GM18508 (cell line): ENCODE results near the gene RPP30.
"Not testable (repeated sequence)": the region's sequence is repeated elsewhere in the genome, so short reads cannot be mapped to it uniquely, and the experiment has no call there.

Experiments used
- ATAC-seq: cut with Tn5 transposase; IDR thresholded peaks from one replicate; pipeline ENCODE4 v1.9.1; 2021; ENCODE audit warnings: moderate number of reproducible peaks; ENCODE audit not compliant: insufficient read depth, unreplicated experiment

The RPP30 gene

DNA sequence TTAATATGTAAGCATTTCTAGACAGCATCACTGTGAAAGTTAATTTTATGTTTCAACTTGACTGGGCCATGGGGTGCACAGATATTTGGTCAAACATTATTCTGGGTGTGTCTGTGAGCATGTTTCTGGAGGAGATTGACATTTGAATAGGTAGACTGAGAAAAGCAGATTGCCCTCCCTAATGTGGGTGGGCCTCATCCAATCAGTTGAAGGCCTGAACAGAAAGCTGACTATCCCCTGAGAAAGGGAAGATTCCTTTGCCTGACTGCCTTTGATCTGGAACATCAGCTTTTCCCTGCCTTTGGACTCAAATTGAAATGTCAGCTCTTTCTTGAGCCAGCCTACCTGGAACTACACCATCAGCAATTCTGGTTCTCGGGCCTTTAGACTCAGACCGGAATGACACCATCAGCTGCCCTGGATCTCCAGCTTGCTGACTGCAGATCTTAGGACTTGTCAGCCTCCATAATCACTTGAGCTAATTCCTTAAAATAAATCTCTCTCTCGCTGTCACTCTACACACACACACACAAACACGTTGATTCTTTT, 5.7 kb upstream of the RPP30 start:
- no peak for ATAC-seq

DNA sequence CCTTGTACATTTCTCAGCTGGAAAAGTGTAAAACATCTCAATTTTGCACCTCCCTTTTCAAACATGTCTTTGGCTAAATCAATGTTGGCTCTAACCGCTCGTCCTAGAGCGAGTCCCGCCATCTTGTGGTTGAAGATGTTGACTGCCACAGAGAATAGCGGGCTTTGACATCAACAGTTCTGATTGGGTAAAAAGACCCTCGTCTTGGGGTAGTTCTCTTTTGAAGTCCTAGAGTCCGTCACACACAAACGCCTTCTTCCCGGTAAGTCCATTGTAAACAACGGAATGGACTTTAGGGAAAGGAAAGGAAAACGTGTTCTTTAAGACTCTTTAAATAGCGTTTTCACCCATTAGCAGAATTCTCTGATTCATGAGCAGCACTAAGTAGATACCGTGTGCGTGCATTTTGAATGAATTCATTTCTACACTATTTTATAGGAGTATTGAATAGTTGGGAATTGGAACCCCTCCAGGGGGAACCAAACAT, 452 bp upstream of the RPP30 start:
- ATAC-seq: peak; percentile 49

DNA sequence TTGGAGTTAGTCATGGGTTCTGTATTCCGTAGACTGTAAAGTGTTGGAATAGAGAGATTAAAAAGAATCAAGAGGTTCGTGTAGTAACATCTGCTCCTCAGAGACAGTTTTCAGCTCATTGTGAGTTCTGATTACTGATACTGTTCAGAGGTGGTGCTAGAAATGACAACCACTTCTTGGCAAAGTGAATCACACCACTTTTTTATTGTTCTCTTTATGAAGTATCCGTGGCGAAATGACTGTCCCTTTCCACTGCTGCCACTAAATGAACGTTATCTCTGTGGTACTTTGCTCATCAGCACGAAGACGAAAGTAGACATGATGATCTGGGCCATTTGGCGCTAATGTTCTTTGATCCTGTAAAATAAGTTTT, 860 bp downstream of the RPP30 start:
- ATAC-seq: no peak

DNA sequence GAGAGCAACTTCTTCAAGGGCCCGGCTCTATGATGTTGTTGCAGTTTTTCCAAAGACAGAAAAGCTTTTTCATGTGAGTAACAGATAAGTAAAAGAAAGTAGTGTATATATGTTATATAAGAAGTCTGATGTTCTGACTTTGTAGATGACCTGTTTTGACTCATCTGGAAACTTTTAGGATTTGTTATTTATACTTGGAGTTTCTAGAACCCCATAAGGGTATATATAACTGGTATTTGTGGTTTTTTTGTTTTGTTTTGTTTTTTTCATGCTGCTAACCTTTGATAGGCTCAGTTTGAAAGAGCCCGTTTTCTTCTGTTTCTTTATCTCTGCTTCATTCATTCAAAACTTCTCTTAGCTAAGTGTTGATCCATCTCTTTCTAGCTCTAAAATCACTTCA, 7.3 kb downstream of the RPP30 start:
- no peak for ATAC-seq

DNA sequence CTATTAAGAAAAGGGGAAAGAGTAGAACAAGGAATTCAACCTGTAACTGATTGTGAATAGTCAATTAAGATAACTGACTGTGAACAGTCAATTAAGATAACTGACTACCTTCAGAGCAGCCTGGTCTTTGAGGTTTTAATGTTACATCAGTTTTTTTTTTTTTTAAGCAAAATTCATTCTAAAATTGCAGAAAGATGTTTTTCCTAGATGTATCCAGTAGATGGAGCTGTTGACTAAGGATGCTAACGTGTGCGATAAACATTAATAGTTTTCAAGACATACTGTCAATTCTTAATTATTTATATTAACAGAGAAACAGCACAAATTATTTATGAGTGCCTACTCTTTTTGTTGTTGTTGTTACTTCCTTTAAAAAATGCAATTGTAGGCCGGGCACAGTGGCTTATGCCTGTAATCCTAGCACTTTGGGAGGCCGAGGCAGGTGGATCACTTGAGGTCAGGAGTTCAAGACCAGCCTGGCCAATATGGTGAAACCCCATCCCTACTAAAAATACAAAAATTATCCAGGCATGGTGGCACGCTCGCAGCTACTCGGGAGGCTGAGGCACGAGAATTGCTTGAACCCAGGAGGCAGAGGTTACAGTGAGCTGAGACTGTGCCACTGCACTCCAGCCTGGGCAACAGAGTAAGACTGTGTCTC, 8.4 kb downstream of the RPP30 start:
- not testable (repeated sequence) for ATAC-seq

DNA sequence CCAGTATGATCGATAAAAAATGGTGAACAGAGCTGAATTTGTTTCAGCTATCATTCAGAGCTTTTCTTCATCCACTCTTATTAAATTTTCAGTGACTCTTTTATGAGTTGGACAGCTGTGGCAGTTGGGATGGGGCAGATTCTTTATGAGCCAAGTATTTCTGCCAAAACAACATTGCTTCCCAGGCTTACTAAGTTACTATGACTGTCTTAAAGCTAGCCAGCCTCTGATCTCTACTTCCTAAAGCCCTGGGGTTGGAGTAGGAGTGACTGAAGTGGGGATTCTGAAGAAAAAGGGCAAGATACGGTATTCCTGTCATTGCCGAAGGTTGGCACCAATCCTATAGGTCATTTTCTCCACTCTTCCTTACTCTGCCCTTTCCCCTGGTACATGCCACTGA, 12.7 kb downstream of the RPP30 start:
- no peak for ATAC-seq

DNA sequence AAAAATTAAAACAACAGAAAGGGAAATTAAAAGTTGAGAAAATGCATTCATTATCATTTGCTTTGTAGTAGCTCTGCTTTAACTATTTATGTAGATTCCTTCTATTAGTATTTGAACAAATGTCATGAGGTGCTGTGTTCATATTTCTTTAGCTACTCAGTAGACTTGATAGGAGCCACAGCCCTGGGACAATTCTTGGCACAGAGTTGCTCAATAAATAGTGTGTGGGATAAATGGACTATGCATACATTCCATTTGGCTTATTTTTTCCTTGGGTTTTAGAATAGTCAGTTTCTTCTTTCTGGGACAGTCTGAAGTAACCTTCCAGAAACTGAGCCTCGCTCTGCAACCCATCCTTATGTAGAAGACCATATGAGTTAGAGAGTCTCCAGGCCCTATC, 13.4 kb downstream of the RPP30 start:
- no peak for ATAC-seq

DNA sequence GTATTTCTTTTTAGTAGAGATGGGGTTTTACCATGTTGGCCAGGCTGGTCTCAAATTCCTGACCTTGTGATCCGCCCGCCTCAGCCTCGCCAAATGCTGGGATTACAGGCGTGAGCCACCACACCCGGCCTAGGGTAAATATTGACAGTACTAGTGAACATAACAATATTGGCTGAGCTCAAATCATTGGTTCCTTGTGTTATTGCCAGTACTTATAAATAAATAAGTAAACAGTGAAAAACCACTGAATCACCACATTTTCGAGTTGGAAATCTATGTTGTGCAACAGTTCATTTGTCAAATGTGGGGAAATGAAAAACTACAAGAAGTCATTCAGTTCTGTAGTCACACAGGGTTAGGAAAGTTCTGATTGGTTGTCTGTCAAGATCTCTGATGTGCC, 15.8 kb downstream of the RPP30 start:
- ATAC-seq: no peak

DNA sequence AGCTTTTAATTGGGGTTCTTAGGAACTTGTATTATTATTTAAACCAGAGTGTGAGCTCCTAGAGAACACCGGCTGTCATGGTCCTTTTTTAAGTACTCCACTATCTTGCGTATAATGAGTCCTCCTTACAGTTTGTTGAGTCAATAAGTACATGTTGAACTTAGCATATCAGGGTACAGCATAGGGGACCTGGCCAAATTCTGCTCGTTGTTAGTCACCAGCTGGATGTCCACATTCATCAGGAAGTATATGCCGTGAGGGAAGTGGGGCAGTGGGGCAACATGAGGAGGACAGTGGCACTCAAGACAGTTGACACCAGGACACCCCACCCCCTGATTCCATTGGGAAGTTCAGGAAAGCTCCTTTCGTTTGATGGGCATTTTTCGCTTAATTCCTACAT, 16.6 kb downstream of the RPP30 start:
- no peak for ATAC-seq

DNA sequence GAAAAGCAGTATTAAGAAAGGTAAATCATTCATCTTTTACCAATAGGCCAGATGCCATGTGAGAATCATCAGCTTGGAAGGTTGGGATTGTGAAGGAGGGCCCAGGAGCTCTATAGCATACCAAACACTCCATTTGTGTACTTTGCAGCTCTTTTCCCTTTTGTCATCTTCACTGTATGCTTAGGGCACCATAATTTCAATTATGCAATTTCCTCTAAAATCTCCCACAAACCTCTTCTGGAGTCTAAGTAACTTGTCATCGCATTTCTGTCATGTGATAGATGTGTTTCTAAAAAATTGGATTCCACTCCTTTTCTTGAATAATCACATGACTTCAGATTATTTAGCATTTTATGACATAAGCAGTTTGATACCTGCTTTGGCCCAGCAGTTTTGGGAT, 17.9 kb downstream of the RPP30 start:
- no peak for ATAC-seq

DNA sequence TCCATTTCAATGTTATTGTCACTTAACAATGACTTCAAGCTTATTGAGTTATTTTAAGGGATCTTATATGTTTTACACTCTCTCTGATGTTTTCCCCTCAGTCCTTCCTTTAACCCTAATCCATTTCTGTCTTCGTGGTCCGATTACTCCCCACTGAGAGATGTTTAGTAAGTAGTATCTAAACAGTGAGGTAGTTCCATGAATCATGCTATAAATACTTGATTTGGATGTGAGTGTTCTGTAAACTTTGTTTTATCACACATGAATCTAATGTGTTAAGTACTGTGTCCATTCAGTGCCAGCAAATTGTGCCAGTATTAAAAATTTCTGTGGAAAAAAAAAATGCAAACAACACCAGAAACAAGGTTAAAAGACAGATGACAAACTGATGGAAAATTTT, 18.6 kb downstream of the RPP30 start:
- ATAC-seq: no peak

DNA sequence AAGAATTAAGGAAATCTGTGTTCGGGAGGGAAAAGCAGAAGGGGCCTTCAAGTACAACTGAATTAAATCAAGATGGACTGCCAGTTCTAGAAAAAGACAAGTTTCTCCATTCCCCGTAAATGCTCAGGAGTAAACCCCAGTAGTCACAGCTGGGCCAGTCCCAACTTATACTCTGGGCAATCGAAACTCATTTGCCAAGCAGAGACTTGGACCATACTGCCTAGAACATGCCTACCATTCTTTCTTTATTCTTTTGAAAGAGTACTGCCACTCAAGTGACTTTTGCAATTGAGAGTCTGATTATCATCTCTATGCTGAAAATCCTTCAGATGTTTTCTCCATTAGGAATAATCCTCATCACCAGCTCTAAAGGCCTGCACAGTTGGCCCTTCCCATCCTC, 21.4 kb downstream of the RPP30 start:
- ATAC-seq: no peak

DNA sequence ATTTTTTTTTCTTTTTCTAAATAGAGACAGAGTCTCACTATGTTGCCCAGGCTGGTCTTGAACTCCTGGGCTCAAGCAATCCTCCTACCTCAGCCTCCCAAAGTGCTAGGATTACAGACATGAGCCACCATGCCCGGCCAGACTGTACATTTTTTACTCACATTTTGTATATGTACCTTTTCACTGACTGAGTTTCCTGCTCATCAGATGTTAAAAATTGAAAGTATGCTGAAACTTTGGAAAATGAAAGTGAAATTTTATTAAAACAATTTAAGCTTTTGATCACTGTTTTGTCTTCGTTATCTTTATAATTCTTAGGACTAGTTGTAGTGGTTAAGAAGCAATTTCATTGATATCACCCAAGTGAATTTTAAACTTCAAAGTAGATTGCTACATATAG, 25.1 kb downstream of the RPP30 start:
- not testable (repeated sequence) for ATAC-seq

DNA sequence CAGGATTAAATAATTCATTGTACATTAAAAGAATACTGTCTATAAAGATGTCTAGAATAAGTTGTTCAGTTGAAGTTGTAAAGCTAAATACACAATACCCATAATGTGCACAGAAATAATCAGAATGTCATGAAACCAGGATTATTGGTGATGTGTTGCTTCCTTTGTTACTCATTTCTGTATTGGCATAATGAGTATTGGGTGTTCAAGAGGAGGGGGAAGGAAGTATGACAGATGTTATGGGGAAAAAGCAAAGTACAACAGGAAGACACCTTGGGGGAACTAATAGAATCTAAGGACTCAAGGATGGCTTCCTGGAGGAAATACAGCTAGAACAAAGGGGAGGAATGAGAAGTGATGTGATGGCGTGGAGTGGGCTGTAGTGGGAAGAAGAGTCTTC, 34.2 kb downstream of the RPP30 start:
- no peak for ATAC-seq

DNA sequence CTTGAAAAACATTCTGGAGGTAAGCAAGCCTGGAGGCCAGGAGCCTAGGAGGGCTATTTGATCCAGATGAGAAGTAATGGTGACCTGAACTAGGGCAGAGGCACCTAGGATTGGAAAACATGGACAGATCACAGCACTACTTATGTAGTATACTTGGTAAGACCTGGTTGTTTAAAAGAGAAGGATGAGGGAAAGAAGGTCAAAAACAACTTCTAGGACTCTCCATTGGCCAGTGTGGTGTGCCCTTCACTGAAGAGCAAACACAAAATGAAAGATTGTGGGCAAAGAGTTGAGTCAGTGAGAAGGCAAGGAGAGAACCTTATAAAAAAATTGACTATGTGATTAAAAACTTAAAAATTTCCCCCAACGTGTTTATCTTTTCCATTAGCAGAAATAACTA, 34.8 kb downstream of the RPP30 start:
- no peak for ATAC-seq

DNA sequence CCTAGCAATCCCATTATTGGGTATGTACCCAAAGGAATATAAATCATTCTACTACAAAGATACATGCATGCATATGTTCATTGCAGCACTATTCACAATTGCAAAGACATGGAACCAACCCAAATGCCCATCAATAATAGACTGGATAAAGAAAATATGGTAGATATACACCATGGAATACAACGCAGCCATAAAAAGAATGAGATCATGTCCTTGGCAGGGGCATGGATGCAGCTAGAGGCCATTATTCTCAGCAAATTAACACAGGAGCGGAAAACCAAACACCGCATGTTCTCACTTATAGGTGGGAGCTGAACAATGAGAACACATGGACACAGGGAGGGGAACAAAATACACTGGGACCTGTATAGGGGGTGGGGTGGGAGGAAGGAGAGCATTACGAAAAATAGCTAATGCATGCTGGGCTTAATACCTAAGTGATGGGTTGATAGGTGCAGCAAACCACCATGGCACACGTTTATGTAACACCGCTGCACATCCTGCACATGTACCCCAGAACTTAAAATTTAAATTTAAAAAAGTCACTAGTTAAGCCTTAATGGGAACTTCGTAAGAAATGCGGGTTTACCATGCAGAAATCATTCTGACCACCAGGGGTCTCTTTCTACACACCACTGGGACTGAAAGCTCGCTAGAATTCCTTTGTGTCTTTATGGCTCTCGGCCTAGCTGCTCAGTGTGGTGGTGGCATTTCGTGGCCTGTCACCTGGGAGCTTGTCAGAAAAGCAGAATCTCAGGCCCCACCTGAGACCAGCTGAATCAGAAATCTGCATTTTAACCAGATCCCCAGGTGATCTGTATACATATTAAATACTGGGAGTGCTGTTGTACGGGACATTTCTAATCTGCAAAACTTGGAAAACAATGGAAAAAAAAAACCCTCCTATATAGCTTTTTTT, 39.6 kb downstream of the RPP30 start:
- ATAC-seq: no peak

DNA sequence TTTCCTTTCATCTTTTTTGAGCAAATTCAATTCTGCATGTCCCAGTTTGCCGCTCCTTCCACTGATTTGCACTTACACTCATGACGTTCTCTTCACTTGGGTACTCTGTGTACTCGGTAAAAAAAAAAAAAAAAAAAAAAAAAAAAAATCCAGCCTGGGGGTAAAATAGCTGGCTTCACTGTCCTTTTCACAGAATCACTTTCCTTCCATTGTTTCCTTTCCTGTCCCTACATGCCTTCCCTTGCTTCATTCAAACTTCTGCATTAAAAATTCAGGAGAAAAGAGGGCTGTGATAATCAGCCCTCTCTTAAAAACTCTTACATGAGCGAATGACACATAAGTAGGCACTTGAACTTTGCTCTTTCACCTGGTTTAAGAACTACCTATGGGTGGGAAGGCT, 40.4 kb downstream of the RPP30 start:
- no peak for ATAC-seq

DNA sequence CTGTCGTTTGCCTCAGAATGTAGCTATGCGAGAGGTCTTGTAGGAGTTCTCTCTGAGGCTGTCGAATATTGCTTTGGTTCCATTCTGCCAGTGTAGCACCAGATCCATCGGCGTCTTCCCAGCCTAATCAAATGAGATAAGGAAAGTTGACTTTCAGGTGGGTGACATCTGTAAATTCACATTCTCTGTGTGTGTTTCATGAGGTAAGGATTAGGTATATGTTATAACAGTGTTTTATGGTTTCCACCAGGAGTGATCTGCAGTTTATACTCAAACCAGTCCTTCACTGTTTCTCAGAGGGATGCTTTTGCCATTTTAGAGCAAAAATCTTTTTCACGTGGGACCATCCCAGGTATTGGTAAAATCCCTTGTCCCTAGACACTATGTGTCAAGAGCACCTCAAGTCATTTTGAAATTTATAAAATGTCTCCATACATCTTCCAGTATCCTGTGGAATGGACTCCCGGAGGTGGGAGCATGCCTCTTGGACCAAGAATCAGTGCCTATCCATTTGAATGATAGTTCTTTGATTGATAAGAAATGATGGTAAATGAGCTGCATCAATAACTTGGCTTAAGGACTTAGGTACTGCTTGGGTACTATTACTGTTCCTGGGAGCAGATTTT, 41.2 kb downstream of the RPP30 start:
- ATAC-seq: no peak

DNA sequence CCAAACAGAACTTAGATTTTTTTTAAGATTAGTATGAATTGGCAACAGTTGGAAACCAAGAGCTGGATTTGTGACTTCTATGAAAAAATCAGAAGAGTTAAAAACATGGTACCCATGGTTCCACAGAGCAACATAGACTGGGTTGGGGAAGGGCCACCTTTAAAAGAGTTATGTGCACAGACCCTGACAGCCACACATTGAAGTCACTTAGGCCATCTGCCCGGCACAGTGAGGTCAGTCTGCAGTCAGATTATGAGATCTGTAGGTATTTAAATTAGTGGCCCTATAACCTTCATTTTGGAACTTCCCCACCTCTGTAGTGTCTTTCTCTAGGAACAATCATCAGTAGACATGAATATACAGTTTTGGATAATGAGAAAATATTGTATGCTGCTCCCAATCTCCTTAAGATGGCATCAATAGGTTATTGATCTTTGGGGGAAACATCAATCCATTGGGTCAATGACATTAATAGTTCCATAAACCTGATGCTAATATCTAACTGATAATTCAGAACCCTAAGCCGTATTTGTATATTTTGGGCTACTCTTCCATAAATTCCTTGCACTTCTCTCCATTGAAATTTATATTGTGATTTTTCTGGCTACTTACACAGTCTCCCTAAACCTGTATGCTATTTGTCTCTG, 42.1 kb downstream of the RPP30 start:
- ATAC-seq: no peak

DNA sequence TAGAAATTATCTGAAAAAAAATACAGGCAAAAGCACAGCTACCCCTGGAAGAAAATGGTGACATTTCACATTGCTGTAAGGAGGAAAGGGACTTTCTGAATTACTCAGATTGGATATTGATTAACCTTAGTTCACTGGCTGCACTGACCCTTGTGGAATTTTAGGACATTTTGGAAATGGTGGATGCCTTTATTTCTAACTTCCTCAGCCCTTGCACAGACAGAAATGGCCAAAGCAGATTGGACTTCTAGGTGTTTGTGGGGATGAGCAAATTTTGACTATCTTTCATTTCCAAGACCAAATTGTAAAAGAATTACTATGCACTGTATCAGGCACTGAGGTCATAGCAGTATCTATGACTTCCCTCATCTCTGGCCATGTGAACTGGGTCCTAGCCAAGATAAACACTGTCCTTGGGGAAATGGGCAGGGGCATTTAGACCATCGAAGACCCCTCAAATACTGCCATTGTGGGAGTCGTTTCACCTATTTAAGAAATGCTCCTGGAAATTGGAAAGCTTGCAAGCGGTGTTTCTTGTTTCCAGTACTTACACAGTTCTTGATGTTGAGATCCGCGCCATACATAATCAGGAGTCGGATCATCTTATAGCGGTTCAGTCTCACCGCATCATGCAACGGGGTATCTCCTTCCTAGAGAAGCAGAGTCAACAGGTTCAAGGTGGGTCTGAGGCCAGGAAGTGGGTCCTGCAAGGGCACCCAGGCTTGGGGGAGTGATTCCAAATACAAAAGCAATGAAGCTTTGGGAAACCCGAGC, 43.4 kb downstream of the RPP30 start:
- ATAC-seq: no peak
